Sigmoid colon (tissue), 4 donors: ENCODE data around the gene MAST1.

ENCODE experiments used
- CTCF ChIP-seq, 4 experiments: fragments of 450-650 bp in 3 of 4; fragments of 200-600 bp in 1 of 4; IDR thresholded peaks; one replicate each; pipeline ENCODE4 v1.5.1; 2016 to 2019; ENCODE audit warnings: antibody characterized with exemption in 4 of 4, mild to moderate bottlenecking in 3 of 4, moderate library complexity in 2 of 4
- EP300 ChIP-seq, 4 donors: sonication (generic); formaldehyde crosslinking; IDR thresholded peaks; one replicate each; pipeline ENCODE4 v1.6.1; 2017; ENCODE audit warnings: antibody characterized with exemption in 4 of 4
- POLR2A ChIP-seq, 2 donors: fragments of 450-650 bp; IDR thresholded peaks; one replicate each; pipeline ENCODE4 v1.6.1; 2016; ENCODE audit warnings: antibody characterized with exemption in 2 of 2, mild to moderate bottlenecking in 2 of 2, moderate library complexity in 2 of 2
- POLR2AphosphoS5 ChIP-seq, 4 donors: sonication (generic); formaldehyde crosslinking; IDR thresholded peaks; one replicate each; pipeline ENCODE4 v1.6.1; 2017; ENCODE audit warnings: antibody characterized with exemption in 4 of 4

GRCh38 chr19:12788682-12789097 lies 49.6 kb upstream of the MAST1 start:
- TF ChIP-seq CTCF (IDR thresholded peaks at IDR 0.05): no peak
- no peak for TF ChIP-seq EP300 (IDR thresholded peaks at IDR 0.05)
- TF ChIP-seq POLR2AphosphoS5 (IDR thresholded peaks at IDR 0.05): peak in 3 of 4 donors; percentile 37 to 69 (median 45)
- TF ChIP-seq POLR2A (IDR thresholded peaks at IDR 0.05): peak in 1 of 2 donors; percentile 10
